ENCODE measurements around the gene IGLL1. TPM values are rescaled to one million over a fixed set of nuclear protein-coding genes. Genes with fewer than 3 reads are reported as not detected.
"Not testable (repeated sequence)": the region's sequence is repeated elsewhere in the genome, so short reads cannot be mapped to it uniquely, and the experiment has no call there.

The IGLL1 gene
- total RNA-seq, 1 donor from 2014 or later = not detected

DNA sequence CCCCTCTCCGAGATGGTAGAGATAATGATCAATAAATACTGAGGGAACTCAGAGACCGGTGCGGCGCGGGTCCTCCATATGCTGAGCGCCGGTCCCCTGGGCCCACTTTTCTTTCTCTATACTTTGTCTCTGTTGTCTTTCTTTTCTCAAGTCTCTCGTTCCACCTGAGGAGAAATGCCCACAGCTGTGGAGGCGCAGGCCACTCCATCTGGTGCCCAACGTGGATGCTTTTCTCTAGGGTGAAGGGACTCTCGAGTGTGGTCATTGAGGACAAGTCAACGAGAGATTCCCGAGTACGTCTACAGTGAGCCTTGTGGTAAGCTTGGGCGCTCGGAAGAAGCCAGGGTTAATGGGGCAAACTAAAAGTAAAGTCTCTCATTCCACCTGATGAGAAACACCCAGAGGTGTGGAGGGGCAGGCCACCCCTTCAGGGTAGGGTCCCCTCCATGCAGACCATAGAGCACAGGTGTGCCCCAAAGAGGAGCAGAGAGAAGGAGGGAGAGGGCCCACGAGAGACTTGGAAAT is 43.2 kb downstream of the IGLL1 start:
- Mint-ChIP-seq H3K27me3 (ENCODE audit: insufficient read depth, low read depth) (peaks cover 2% of the 10 kb centered on the region), H3K4me1 (peaks cover 69% of the 10 kb centered on the region), H3K9me3 (no peaks in the 10 kb centered on the region), H3K36me3 (no peaks in the 10 kb centered on the region), H3K27ac (peak overlapping the region; percentile 94), H3K4me3 (no peak overlapping the region)
- Histone ChIP-seq H3K4me1 (peaks cover 46% of the 10 kb centered on the region), H3K27ac (no peak overlapping the region), H2AFZ (replicated peaks) (no peak overlapping the region), H3K4me3 (no peak overlapping the region), H3K4me2 (peak overlapping the region; percentile 18), H3K36me3 (no peaks in the 10 kb centered on the region), H3K79me2 (ENCODE audit: low read depth) (no peaks in the 10 kb centered on the region), H3K27me3 (peaks cover 25% of the 10 kb centered on the region), H3K9ac (no peak overlapping the region), H3K9me3 (ENCODE audit: low read depth) (no peaks in the 10 kb centered on the region), H4K20me1 (ENCODE audit: low read depth) (no peaks in the 10 kb centered on the region), H3F3A (ENCODE audit: low read depth) (peaks cover 8% of the 10 kb centered on the region)
- TF ChIP-seq, protein P1, sequence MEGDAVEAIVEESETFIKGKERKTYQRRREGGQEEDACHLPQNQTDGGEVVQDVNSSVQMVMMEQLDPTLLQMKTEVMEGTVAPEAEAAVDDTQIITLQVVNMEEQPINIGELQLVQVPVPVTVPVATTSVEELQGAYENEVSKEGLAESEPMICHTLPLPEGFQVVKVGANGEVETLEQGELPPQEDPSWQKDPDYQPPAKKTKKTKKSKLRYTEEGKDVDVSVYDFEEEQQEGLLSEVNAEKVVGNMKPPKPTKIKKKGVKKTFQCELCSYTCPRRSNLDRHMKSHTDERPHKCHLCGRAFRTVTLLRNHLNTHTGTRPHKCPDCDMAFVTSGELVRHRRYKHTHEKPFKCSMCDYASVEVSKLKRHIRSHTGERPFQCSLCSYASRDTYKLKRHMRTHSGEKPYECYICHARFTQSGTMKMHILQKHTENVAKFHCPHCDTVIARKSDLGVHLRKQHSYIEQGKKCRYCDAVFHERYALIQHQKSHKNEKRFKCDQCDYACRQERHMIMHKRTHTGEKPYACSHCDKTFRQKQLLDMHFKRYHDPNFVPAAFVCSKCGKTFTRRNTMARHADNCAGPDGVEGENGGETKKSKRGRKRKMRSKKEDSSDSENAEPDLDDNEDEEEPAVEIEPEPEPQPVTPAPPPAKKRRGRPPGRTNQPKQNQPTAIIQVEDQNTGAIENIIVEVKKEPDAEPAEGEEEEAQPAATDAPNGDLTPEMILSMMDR (IDR thresholded peaks at IDR 0.05) = no peak
- no peak for TF ChIP-seq EZH2 (IDR thresholded peaks at IDR 0.05)
- TF ChIP-seq EZH2phosphoT487 (IDR thresholded peaks at IDR 0.05) = no peak
- DNase-seq (ENCODE audit: low spot score) = no peak

DNA sequence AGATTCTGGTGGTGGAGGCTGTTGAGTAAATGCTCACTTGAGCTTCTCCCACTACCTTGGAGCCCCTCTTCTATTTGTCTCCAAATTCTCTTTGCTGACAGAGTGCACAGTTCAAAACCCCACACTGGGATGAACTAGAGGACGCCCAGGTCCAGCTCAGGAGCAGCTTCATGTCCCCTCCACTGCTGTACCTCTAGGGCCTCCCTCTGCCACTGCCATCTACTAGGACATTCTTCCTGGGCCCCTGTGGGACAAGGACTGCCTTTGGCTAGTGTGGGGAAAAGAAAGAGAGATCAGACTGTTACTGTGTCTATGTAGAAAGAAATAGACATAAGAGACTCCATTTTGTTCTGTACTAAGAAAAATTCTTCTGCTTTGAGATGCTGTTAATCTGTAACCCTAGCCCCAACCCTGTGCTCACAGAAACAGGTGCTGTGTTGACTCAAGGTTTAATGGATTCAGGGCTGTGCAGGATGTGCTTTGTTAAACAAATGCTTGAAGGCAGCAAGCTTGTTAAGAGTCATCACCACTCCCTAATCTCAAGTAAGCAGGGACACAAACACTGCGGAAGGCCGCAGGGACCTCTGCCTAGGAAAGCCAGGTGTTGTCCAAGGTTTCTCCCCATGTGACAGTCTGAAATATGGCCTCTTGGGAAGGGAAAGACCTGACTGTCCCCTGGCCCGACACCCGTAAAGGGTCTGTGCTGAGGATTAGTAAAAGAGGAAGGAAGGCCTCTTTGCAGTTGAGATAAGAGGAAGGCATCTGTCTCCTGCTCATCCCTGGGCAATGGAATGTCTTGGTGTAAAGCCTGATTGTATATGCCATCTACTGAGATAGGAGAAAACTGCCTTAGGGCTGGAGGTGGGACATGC is 44.1 kb downstream of the IGLL1 start:
- not testable (repeated sequence) for H3K36me3 ChIP-seq; H3K9ac ChIP-seq; H3K36me3 Mint-ChIP-seq; H3K9me3 Mint-ChIP-seq; H3K4me2 ChIP-seq; H3F3A ChIP-seq (ENCODE audit: low read depth); H2AFZ ChIP-seq (replicated peaks); DNase-seq (ENCODE audit: low spot score); H3K27ac ChIP-seq; H4K20me1 ChIP-seq (ENCODE audit: low read depth); H3K27me3 Mint-ChIP-seq (ENCODE audit: insufficient read depth, low read depth); H3K4me3 ChIP-seq; H3K9me3 ChIP-seq (ENCODE audit: low read depth); H3K79me2 ChIP-seq (ENCODE audit: low read depth)
- Mint-ChIP-seq H3K4me3 (peak overlapping the region; percentile 9), H3K27ac (peak overlapping the region; percentile 94), H3K4me1 (peaks cover 72% of the 10 kb centered on the region)
- Histone ChIP-seq H3K27me3 (peaks cover 25% of the 10 kb centered on the region), H3K4me1 (peaks cover 46% of the 10 kb centered on the region)

DNA sequence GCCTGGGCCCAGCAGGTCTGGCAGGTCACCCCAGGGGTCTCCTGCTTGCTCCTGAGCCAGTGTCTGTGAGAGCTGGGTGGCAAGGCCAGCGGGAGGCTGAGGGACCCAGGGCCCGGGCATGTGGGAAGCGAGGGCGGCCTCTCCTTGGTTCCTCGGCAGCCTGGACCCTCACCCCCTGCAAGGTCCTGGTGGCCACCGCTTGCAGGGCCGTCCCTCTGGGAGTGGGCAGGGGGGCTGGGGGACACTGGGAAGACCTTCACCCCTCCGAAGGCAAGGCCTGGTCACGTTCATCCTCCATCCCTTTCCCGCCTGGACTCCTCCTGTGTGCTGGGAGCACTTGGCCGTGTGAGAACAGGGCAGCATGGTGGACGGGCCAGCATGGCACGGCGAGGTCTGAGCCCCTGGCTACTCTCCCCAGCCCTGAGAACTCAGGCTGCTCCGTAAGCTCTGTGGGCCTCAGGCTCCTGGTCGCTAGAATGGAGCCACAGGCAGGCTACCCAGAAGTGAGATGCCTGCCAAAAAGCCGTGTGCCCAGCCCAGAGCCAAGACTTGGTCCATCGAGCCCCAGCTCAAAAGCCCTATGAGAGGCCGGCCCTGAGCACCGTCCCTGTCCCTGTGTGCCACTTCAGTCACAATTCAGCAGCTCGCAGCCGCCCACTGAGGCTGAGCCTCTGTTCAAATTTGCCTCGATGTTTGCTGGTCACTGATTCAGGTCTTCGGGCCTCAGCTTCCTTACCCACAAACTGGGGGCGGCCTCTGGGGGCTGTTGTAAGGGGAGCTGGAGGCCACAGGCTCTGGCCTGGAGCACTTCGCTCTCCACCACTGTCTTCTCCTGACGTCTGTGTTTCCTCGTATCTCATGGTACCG is 45.0 kb downstream of the IGLL1 start:
- Histone ChIP-seq H3K27ac (no peak overlapping the region), H3K36me3 (no peaks in the 10 kb centered on the region), H4K20me1 (ENCODE audit: low read depth) (no peaks in the 10 kb centered on the region), H3K4me2 (no peak overlapping the region), H2AFZ (replicated peaks) (no peak overlapping the region), H3K9ac (no peak overlapping the region), H3K4me3 (no peak overlapping the region), H3F3A (ENCODE audit: low read depth) (peaks cover 8% of the 10 kb centered on the region), H3K79me2 (ENCODE audit: low read depth) (no peaks in the 10 kb centered on the region), H3K4me1 (peaks cover 46% of the 10 kb centered on the region), H3K9me3 (ENCODE audit: low read depth) (no peaks in the 10 kb centered on the region), H3K27me3 (peaks cover 25% of the 10 kb centered on the region)
- H3K4me3 Mint-ChIP-seq = no peak overlapping the region
- peaks cover 2% of the 10 kb centered on the region for H3K27me3 Mint-ChIP-seq (ENCODE audit: insufficient read depth, low read depth)
- peaks cover 75% of the 10 kb centered on the region for H3K4me1 Mint-ChIP-seq
- no peaks in the 10 kb centered on the region for H3K9me3 Mint-ChIP-seq
- no peaks in the 10 kb centered on the region for H3K36me3 Mint-ChIP-seq
- TF ChIP-seq, protein P1 (IDR thresholded peaks at IDR 0.05) = no peak
- TF ChIP-seq EZH2phosphoT487 (IDR thresholded peaks at IDR 0.05) = no peak
- TF ChIP-seq EZH2 (IDR thresholded peaks at IDR 0.05) = no peak
- peak overlapping the region; percentile 94 for H3K27ac Mint-ChIP-seq
- DNase-seq (ENCODE audit: low spot score) = no peak

Measured in neural progenitor cell (in vitro differentiated cells).